ENCODE measurements around the gene FOSL2.

DNA sequence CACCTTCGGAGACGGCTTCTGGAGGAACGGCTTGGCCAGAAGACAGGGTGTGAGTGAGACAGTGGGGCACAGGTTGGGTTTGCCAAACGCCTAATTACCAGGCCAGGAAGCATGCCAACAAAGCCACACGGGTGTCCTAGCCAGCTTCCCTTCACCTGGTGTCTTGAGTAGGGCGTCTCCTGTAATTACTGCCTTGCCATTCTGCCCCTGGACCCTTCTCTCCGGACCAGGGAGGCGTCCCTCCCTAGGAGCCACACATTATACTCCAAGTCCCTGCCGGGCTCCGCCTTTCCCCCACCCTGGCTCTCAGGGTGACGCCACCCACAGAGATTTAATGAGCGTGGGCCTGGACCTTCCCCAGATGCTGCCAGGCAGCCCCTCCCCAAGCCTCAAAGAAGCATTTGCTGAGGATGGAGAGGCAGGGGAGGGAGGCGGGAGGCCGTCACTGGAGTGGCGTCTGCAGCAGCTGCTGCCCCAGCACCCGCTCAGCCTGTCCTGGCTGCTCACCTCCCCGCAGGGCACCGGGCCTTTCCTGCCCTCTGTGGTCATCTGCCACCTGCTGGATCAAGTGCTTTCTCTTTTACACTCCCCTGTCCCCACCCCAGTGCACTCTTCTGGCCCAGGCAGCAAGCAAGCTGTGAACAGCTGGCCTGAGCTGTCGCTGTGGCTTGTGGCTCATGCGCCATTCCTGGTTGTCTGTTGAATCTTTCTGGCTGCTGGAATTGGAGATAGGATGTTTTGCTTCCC is 20.7 kb downstream of the FOSL2 start:
- TF ChIP-seq, protein P1, sequence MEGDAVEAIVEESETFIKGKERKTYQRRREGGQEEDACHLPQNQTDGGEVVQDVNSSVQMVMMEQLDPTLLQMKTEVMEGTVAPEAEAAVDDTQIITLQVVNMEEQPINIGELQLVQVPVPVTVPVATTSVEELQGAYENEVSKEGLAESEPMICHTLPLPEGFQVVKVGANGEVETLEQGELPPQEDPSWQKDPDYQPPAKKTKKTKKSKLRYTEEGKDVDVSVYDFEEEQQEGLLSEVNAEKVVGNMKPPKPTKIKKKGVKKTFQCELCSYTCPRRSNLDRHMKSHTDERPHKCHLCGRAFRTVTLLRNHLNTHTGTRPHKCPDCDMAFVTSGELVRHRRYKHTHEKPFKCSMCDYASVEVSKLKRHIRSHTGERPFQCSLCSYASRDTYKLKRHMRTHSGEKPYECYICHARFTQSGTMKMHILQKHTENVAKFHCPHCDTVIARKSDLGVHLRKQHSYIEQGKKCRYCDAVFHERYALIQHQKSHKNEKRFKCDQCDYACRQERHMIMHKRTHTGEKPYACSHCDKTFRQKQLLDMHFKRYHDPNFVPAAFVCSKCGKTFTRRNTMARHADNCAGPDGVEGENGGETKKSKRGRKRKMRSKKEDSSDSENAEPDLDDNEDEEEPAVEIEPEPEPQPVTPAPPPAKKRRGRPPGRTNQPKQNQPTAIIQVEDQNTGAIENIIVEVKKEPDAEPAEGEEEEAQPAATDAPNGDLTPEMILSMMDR (IDR thresholded peaks at IDR 0.05; ENCODE audit: low read length) = no peak
- TF ChIP-seq EZH2 (optimal IDR thresholded peaks at IDR 0.05; ENCODE audit: low read depth, low read length) (no peak), EZH2phosphoT487 (IDR thresholded peaks at IDR 0.05; ENCODE audit: low read length) (no peak)
